Gastroesophageal sphincter (tissue), 4 donors: Measurements from ENCODE around the gene ATP5ME. TPM values are rescaled to one million over a fixed set of nuclear protein-coding genes. Genes with fewer than 3 reads are reported as not detected.

Experiments
- ATAC-seq: fragments of 150-250 bp; one replicate; pipeline ENCODE4 v1.9.1; 2016; ENCODE audit warnings: mild to moderate bottlenecking, moderate library complexity
- H3K27ac ChIP-seq, 4 donors: fragments of 200-600 bp; sonication (generic) in 3 of 4; 1 replicate in 3 of 4; 2 replicates in 1 of 4; pipeline ENCODE4 v1.5.1; 2016 to 2019
- H3K27me3 ChIP-seq: fragments of 200-600 bp; sonication (generic); one replicate; pipeline ENCODE4 v1.5.1; 2019
- H3K36me3 ChIP-seq, 2 donors: fragments of 200-600 bp; sonication (generic); one replicate each; pipeline ENCODE4 v1.5.1; 2019; ENCODE audit warnings: control low read depth in 1 of 2
- H3K4me1 ChIP-seq, 3 donors: fragments of 200-600 bp; sonication (generic); 1 replicate in 2 of 3; 2 replicates in 1 of 3; pipeline ENCODE4 v1.5.1; 2016 to 2019; ENCODE audit warnings: control low read depth in 2 of 3
- H3K4me3 ChIP-seq, 2 donors: fragments of 200-600 bp; sonication (generic); one replicate each; pipeline ENCODE4 v1.5.1; 2019; ENCODE audit warnings: mild to moderate bottlenecking in 1 of 2, moderate library complexity in 1 of 2
- H3K9me3 ChIP-seq, 3 donors: fragments of 200-600 bp; sonication (generic); one replicate each; pipeline ENCODE4 v1.5.1; 2017 to 2019; ENCODE audit warnings: control low read depth in 2 of 3
- EP300 ChIP-seq: sonication (generic); formaldehyde crosslinking; IDR thresholded peaks from one replicate; pipeline ENCODE4 v1.6.1; 2017; ENCODE audit warnings: antibody characterized with exemption, mild to moderate bottlenecking
- POLR2A ChIP-seq, 2 donors: fragments of 450-650 bp; IDR thresholded peaks; one replicate each; pipeline ENCODE4 v1.6.1; 2017; ENCODE audit warnings: antibody characterized with exemption in 2 of 2, mild to moderate bottlenecking in 2 of 2, moderate library complexity in 1 of 2
- POLR2AphosphoS5 ChIP-seq: sonication (generic); formaldehyde crosslinking; IDR thresholded peaks from one replicate; pipeline ENCODE4 v1.6.1; 2017; ENCODE audit warnings: antibody characterized with exemption
- WGBS, 2 donors: methylation state at CpG; one replicate each; pipeline ENCODE4 v1.1.5; 2018; ENCODE audit warnings: low coverage in 1 of 2; 5-methylcytosine and 5-hydroxymethylcytosine counted together
- total RNA-seq, 4 donors: library from RNA; depleted of rRNA; stranded (reverse); fragments of >200 nt; gene quantifications; one replicate each; pipeline ENCODE4 v1.1.0, GENCODE V29; 2016
- TF ChIP-seq, protein P1 (sequence below), 4 experiments: fragments of 200-600 bp in 2 of 4; fragments of 450-650 bp in 2 of 4; sonication (generic) in 1 of 4; IDR thresholded peaks; one replicate each; pipeline ENCODE4 v1.5.1; 2017 to 2019; ENCODE audit warnings: antibody characterized with exemption in 4 of 4, mild to moderate bottlenecking in 2 of 4, moderate library complexity in 2 of 4

The ATP5ME gene
- total RNA-seq, 4 donors from 2014 or later, result 56.9 to 116 (median 106) TPM

GRCh38 chr4:653831-654502 is 20.1 kb downstream of the ATP5ME start:
- WGBS, 2 donors, result 87% methylated on average over 6 of the region's 29 CpGs; no CpG with 5 or more reads in 1 of the 2 donors
- H3K4me1 ChIP-seq, result no peaks in the 10 kb centered on the region
- H3K4me3 ChIP-seq, result no peak overlapping the region
- no peaks in the 10 kb centered on the region for H3K9me3 ChIP-seq
- no peaks in the 10 kb centered on the region for H3K36me3 ChIP-seq
- TF ChIP-seq, protein P1, sequence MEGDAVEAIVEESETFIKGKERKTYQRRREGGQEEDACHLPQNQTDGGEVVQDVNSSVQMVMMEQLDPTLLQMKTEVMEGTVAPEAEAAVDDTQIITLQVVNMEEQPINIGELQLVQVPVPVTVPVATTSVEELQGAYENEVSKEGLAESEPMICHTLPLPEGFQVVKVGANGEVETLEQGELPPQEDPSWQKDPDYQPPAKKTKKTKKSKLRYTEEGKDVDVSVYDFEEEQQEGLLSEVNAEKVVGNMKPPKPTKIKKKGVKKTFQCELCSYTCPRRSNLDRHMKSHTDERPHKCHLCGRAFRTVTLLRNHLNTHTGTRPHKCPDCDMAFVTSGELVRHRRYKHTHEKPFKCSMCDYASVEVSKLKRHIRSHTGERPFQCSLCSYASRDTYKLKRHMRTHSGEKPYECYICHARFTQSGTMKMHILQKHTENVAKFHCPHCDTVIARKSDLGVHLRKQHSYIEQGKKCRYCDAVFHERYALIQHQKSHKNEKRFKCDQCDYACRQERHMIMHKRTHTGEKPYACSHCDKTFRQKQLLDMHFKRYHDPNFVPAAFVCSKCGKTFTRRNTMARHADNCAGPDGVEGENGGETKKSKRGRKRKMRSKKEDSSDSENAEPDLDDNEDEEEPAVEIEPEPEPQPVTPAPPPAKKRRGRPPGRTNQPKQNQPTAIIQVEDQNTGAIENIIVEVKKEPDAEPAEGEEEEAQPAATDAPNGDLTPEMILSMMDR (IDR thresholded peaks at IDR 0.05), result no peak
- TF ChIP-seq POLR2A (IDR thresholded peaks at IDR 0.05), result no peak
- no peak for TF ChIP-seq POLR2AphosphoS5
- TF ChIP-seq EP300, result no peak
- no peak overlapping the region for H3K27ac ChIP-seq
- peaks cover 75% of the 10 kb centered on the region for H3K27me3 ChIP-seq
- no peak for ATAC-seq

- Histone ChIP-seq H3K27me3 (peaks cover 82% of the 10 kb centered on the region), H3K4me1 (no peaks in the 10 kb centered on the region), H3K36me3 (no peaks in the 10 kb centered on the region), H3K9me3 (no peaks in the 10 kb centered on the region), H3K4me3 (no peak overlapping the region), H3K27ac (no peak overlapping the region)
- 90% methylated on average over 7 of the region's 35 CpGs; no CpG with 5 or more reads in 1 of the 2 donors for WGBS, 2 donors
- ATAC-seq, result no peak
- no peak for TF ChIP-seq EP300
- TF ChIP-seq, protein P1 (IDR thresholded peaks at IDR 0.05), result no peak
- TF ChIP-seq POLR2AphosphoS5, result no peak
- TF ChIP-seq POLR2A (IDR thresholded peaks at IDR 0.05), result no peak
These were observed 20.8 kb downstream of the ATP5ME start for GRCh38 chr4:653080-653821.

DNA sequence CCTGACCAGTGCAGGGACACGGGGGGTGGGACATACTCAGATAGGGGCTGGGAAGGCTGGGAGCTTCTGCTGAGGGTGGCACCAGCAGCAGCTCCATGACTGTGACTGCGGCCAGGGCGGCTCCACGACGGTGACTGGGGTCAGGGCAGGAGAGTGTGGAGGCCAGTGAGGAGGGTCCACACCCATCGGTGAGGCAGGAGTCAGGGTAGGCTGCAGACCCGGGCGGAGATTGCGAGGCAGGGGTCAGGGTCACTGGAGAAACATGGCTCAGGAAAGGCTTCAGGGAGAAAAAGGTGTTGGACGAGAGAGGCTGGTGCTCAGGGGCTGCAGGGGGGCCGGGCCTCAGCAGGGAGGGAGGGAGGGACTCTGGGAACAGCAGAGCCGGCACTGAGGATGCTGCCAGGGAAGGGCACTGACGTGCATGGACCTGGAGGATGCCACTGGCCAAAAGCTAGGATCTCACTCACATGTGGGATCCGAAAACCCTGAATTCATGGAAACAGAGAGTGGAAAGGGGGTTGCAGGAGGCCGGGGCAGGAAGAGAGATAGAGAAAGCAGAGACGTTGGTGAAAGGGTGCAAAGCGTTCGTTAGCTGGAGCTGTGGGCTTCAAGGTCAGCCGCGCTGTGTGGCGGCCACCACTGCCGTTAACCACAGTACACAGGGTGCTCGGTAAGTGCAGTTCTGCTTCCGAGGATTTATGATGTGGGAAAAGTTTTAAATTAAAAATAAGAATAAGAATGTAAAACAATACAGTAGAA is 22.0 kb downstream of the ATP5ME start:
- 50 to 75% methylated on average over 13 to 17 of the region's 24 CpGs for WGBS, 2 donors
- Histone ChIP-seq H3K27me3 (peaks cover 88% of the 10 kb centered on the region), H3K4me1 (no peaks in the 10 kb centered on the region), H3K9me3 (no peaks in the 10 kb centered on the region), H3K4me3 (no peak overlapping the region), H3K27ac (no peak overlapping the region), H3K36me3 (no peaks in the 10 kb centered on the region)
- no peak for ATAC-seq
- TF ChIP-seq EP300 (no peak), POLR2AphosphoS5 (no peak), POLR2A (IDR thresholded peaks at IDR 0.05) (no peak)
- TF ChIP-seq, protein P1 (IDR thresholded peaks at IDR 0.05), result no peak

GRCh38 chr4:650951-651883 is 22.9 kb downstream of the ATP5ME start:
- no peak for TF ChIP-seq EP300
- TF ChIP-seq POLR2A (IDR thresholded peaks at IDR 0.05), result no peak
- TF ChIP-seq POLR2AphosphoS5, result no peak
- TF ChIP-seq, protein P1 (IDR thresholded peaks at IDR 0.05), result no peak
- Histone ChIP-seq H3K36me3 (no peaks in the 10 kb centered on the region), H3K27ac (no peak overlapping the region), H3K4me1 (no peaks in the 10 kb centered on the region), H3K9me3 (no peaks in the 10 kb centered on the region), H3K27me3 (peaks cover 89% of the 10 kb centered on the region), H3K4me3 (no peak overlapping the region)
- WGBS, 2 donors, result 26 to 43% methylated on average over 8 to 11 of the region's 49 CpGs
- ATAC-seq, result no peak
